Kidney epithelial cell (primary cell): ENCODE measurements around the gene CELSR2. TPM values are rescaled to one million over a fixed set of nuclear protein-coding genes. Genes with fewer than 3 reads are reported as not detected.

ENCODE experiments used
- DNase-seq: peaks from one replicate; pipeline ENCODE4 v3.0.0-alpha.2; 2010; ENCODE audit warnings: low read depth
- H3K27me3 ChIP-seq: 2 replicates; pipeline ENCODE4 v1.6.0; 2011; ENCODE audit warnings: low read length; ENCODE audit not compliant: control insufficient read depth, insufficient read depth
- H3K36me3 ChIP-seq: 2 replicates; pipeline ENCODE4 v1.5.1; 2011; ENCODE audit warnings: low read length; ENCODE audit not compliant: control insufficient read depth, insufficient read depth
- H3K4me3 ChIP-seq: 2 replicates; pipeline ENCODE4 v1.5.1; 2011; ENCODE audit warnings: low read depth, mild to moderate bottlenecking, control low read depth, low read length
- CTCF ChIP-seq: IDR thresholded peaks from 2 replicates; pipeline ENCODE4 v1.5.1; 2011; ENCODE audit warnings: mild to moderate bottlenecking, moderate library complexity, low read length, control low read depth, inconsistent platforms; ENCODE audit not compliant: insufficient read depth, poor library complexity, severe bottlenecking
- total RNA-seq: library from RNA; depleted of rRNA; stranded (reverse); fragments of >200 nt; gene quantifications from 2 replicates; pipeline ENCODE4 v1.2.3, GENCODE V29; 2015

CELSR2 gene
- total RNA-seq, 1 donor from 2014 or later: 18.1 TPM

- DNase-seq: no peak
- no peak for TF ChIP-seq CTCF
- Histone ChIP-seq H3K36me3 (no peaks in the 10 kb centered on the region), H3K27me3 (no peaks in the 10 kb centered on the region), H3K4me3 (no peak overlapping the region)
Observed at GRCh38 chr1:109293026-109293425, 43.7 kb downstream of the CELSR2 start.

- Histone ChIP-seq H3K4me3 (no peak overlapping the region), H3K36me3 (no peaks in the 10 kb centered on the region), H3K27me3 (no peaks in the 10 kb centered on the region)
- TF ChIP-seq CTCF: no peak
- DNase-seq: no peak
Observed at GRCh38 chr1:109294481-109294880, 45.1 kb downstream of the CELSR2 start.

GRCh38 chr1:109295712-109296415 is 46.5 kb downstream of the CELSR2 start:
- no peaks in the 10 kb centered on the region for H3K27me3 ChIP-seq
- no peak overlapping the region for H3K4me3 ChIP-seq
- H3K36me3 ChIP-seq: no peaks in the 10 kb centered on the region
- no peak for DNase-seq
- no peak for TF ChIP-seq CTCF

GRCh38 chr1:109296782-109297181 is 47.4 kb downstream of the CELSR2 start:
- Histone ChIP-seq H3K4me3 (no peak overlapping the region), H3K36me3 (no peaks in the 10 kb centered on the region), H3K27me3 (no peaks in the 10 kb centered on the region)
- no peak for TF ChIP-seq CTCF
- DNase-seq: no peak

GRCh38 chr1:109298666-109299557 is 49.6 kb downstream of the CELSR2 start:
- Histone ChIP-seq H3K27me3 (no peaks in the 10 kb centered on the region), H3K4me3 (no peak overlapping the region), H3K36me3 (no peaks in the 10 kb centered on the region)
- no peak for TF ChIP-seq CTCF
- DNase-seq: peak; percentile 44
